CD14-positive monocyte (primary cell): Measurements from ENCODE around the gene TRPM2. TPM values are rescaled to one million over a fixed set of nuclear protein-coding genes. Genes with fewer than 3 reads are reported as not detected.

ENCODE experiments used
- DNase-seq, 3 donors: peaks; one replicate each; pipeline ENCODE4 v3.0.0-alpha.2; 2011 to 2022
- H2AFZ ChIP-seq: 2 replicates; pipeline ENCODE4 v1.6.0; 2012; ENCODE audit warnings: mild to moderate bottlenecking, low read depth, low read length, inconsistent platforms; ENCODE audit not compliant: insufficient read depth, poor library complexity, severe bottlenecking
- H3K27ac ChIP-seq, 2 donors: 1 replicate in 1 of 2; 2 replicates in 1 of 2; pipeline ENCODE4 v1.5.1; 2012 to 2013; ENCODE audit warnings: low read length in 2 of 2, control low read depth in 1 of 2, inconsistent platforms in 1 of 2, low read depth in 1 of 2, mild to moderate bottlenecking in 1 of 2
- H3K27me3 ChIP-seq, 2 donors: one replicate each; pipeline versions ENCODE4 v1.6.0 to v1.6.1; 2011 to 2013; ENCODE audit warnings: low read length in 2 of 2; ENCODE audit not compliant: control insufficient read depth in 2 of 2, insufficient read depth in 2 of 2
- H3K36me3 ChIP-seq, 2 donors: replicated peaks in 1 of 2; 1 replicate in 1 of 2; 2 replicates in 1 of 2; pipeline versions ENCODE4 v1.5.1 to v1.6.1; 2012 to 2013; ENCODE audit warnings: low read length in 2 of 2, control low read depth in 1 of 2, inconsistent platforms in 1 of 2, mild to moderate bottlenecking in 1 of 2; ENCODE audit not compliant: insufficient read depth in 2 of 2, control insufficient read depth in 1 of 2
- H3K4me1 ChIP-seq, 2 donors: 1 replicate in 1 of 2; 2 replicates in 1 of 2; pipeline versions ENCODE4 v1.5.1 to v1.6.1; 2012 to 2013; ENCODE audit warnings: low read length in 2 of 2, control low read depth in 1 of 2, inconsistent platforms in 1 of 2, mild to moderate bottlenecking in 1 of 2, moderate library complexity in 1 of 2; ENCODE audit not compliant: insufficient read depth in 2 of 2, control insufficient read depth in 1 of 2
- H3K4me2 ChIP-seq: replicated peaks from 2 replicates; pipeline ENCODE3; 2012; ENCODE audit warnings: low read length, moderate library complexity, mild to moderate bottlenecking; ENCODE audit not compliant: poor library complexity, severe bottlenecking; ENCODE audit errors: extremely low read depth
- H3K4me3 ChIP-seq, 3 experiments: fragments of 200-600 bp in 1 of 3; sonication (generic) in 1 of 3; replicated peaks in 1 of 3; 1 replicate in 2 of 3; 2 replicates in 1 of 3; pipeline ENCODE4 v1.5.1; 2011 to 2013; ENCODE audit warnings: low read length in 3 of 3, mild to moderate bottlenecking in 3 of 3, control low read depth in 2 of 3, low read depth in 2 of 3, inconsistent platforms in 1 of 3, moderate library complexity in 1 of 3
- H3K79me2 ChIP-seq: 2 replicates; pipeline ENCODE4 v1.6.0; 2012; ENCODE audit warnings: mild to moderate bottlenecking, control low read depth, inconsistent platforms, low read length, moderate library complexity; ENCODE audit not compliant: insufficient read depth
- H3K9ac ChIP-seq: 2 replicates; pipeline ENCODE4 v1.6.0; 2017; ENCODE audit warnings: low read length, mild to moderate bottlenecking; ENCODE audit not compliant: insufficient read depth, poor library complexity, severe bottlenecking
- H3K9me3 ChIP-seq, 2 donors: replicated peaks in 1 of 2; 1 replicate in 1 of 2; 2 replicates in 1 of 2; pipeline versions ENCODE4 v1.5.1 to v1.6.1; 2012 to 2013; ENCODE audit warnings: low read length in 2 of 2, control low read depth in 1 of 2; ENCODE audit not compliant: control insufficient read depth in 1 of 2, insufficient read depth in 1 of 2
- H4K20me1 ChIP-seq: 2 replicates; pipeline ENCODE4 v1.6.0; 2012; ENCODE audit warnings: mild to moderate bottlenecking, low read length, control low read depth, moderate library complexity; ENCODE audit not compliant: insufficient read depth
- H3K27ac Mint-ChIP-seq, 7 donors: one replicate each; pipeline ENCODE4 v1.8.0; 2020; ENCODE audit warnings: mild to moderate bottlenecking in 7 of 7, mixed read lengths in 7 of 7, moderate library complexity in 6 of 7, inconsistent platforms in 2 of 7
- H3K27me3 Mint-ChIP-seq, 3 donors: one replicate each; pipeline ENCODE4 v1.8.0; 2021 to 2022; ENCODE audit warnings: low read depth in 3 of 3, mild to moderate bottlenecking in 3 of 3, mixed read lengths in 3 of 3, moderate library complexity in 3 of 3, inconsistent platforms in 1 of 3
- H3K36me3 Mint-ChIP-seq, 2 donors: one replicate each; pipeline ENCODE4 v1.8.0; 2020; ENCODE audit warnings: mixed read lengths in 2 of 2, inconsistent platforms in 1 of 2, mild to moderate bottlenecking in 1 of 2
- H3K4me1 Mint-ChIP-seq: one replicate; pipeline ENCODE4 v1.8.0; 2020; ENCODE audit warnings: mild to moderate bottlenecking, mixed read lengths
- H3K4me3 Mint-ChIP-seq, 2 donors: one replicate each; pipeline ENCODE4 v1.8.0; 2020; ENCODE audit warnings: mild to moderate bottlenecking in 2 of 2, mixed read lengths in 2 of 2, moderate library complexity in 1 of 2
- H3K9me3 Mint-ChIP-seq, 7 donors: one replicate each; pipeline ENCODE4 v1.8.0; 2020 to 2022; ENCODE audit warnings: mixed read lengths in 7 of 7, mild to moderate bottlenecking in 6 of 7, moderate library complexity in 6 of 7, inconsistent platforms in 2 of 7
- WGBS: methylation state at CpG from one replicate; pipeline ENCODE4 v1.1.5; 2013; ENCODE audit warnings: missing lambda C conversion rate; ENCODE audit not compliant: insufficient coverage; 5-methylcytosine and 5-hydroxymethylcytosine counted together
- intact Hi-C, 2 donors: fragments of 100-400 bp; cut with micrococcal nuclease; formaldehyde crosslinking; loops; one replicate each; pipeline versions ENCODE4 v1.15.0 to v1.15.1; 2023
- polyA plus RNA-seq, 3 donors: library from polyadenylated mRNA; depleted of rRNA in 1 of 3; unstranded in 2 of 3; stranded (reverse) in 1 of 3; fragments of 300-500 nt in 2 of 3; fragments of >200 nt in 1 of 3; fragmentation: Illumina TruSeq in 2 of 3; gene quantifications; 1 replicate in 2 of 3; 2 replicates in 1 of 3; pipeline ENCODE4 v1.2.3, GENCODE V29; 2012 to 2021
- TF ChIP-seq, protein P1 (sequence below): fragments of 200-600 bp; IDR thresholded peaks from one replicate; pipeline ENCODE4 v1.8.0; 2022; ENCODE audit warnings: antibody characterized with exemption, mild to moderate bottlenecking

TRPM2 gene
- polyA plus RNA-seq, 3 donors: 7.6 to 21.6 (median 12.2) TPM

DNA sequence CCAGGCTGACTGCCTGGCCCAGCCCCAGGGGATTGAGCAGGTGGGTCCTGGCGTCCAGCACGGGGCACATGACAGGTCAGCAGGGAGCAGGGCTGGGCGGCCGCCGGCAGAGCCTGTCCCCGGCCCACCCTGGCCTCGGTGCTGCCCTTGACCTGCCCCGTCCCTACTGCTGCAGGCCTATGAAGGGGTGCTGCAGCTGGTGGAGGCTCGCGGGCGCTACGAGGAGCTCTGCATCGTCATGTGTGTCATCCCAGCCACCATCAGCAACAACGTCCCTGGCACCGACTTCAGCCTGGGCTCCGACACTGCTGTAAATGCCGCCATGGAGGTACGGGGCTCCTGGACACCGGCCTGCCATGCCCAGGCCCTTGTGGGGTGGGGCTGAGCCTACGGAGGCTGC is 29.8 kb upstream of the TRPM2 start:
- DNase-seq: no peak
- H3K36me3 ChIP-seq: peaks cover 81 to 82% of the 10 kb centered on the region in 2 donors
- Mint-ChIP-seq H3K36me3 (peaks cover 32 to 74% of the 10 kb centered on the region in 2 donors), H3K4me3 (no peak overlapping the region), H3K4me1 (no peaks in the 10 kb centered on the region), H3K27me3 (no peaks in the 10 kb centered on the region), H3K9me3 (no peaks in the 10 kb centered on the region), H3K27ac (peak overlapping the region in 1 of 7 donors; percentile 26)
- TF ChIP-seq, protein P1, sequence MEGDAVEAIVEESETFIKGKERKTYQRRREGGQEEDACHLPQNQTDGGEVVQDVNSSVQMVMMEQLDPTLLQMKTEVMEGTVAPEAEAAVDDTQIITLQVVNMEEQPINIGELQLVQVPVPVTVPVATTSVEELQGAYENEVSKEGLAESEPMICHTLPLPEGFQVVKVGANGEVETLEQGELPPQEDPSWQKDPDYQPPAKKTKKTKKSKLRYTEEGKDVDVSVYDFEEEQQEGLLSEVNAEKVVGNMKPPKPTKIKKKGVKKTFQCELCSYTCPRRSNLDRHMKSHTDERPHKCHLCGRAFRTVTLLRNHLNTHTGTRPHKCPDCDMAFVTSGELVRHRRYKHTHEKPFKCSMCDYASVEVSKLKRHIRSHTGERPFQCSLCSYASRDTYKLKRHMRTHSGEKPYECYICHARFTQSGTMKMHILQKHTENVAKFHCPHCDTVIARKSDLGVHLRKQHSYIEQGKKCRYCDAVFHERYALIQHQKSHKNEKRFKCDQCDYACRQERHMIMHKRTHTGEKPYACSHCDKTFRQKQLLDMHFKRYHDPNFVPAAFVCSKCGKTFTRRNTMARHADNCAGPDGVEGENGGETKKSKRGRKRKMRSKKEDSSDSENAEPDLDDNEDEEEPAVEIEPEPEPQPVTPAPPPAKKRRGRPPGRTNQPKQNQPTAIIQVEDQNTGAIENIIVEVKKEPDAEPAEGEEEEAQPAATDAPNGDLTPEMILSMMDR: no peak
- peaks cover 14% of the 10 kb centered on the region for H4K20me1 ChIP-seq
- no peak overlapping the region for H3K4me3 ChIP-seq
- no peak overlapping the region for H3K9ac ChIP-seq
- H3K4me2 ChIP-seq: no peak overlapping the region
- H3K27me3 ChIP-seq: no peaks in the 10 kb centered on the region
- 88% methylated on average over 20 of the region's 20 CpGs for WGBS
- intact Hi-C loops: no loop called here
- H3K79me2 ChIP-seq: no peaks in the 10 kb centered on the region
- H3K4me1 ChIP-seq: no peaks in the 10 kb centered on the region
- H2AFZ ChIP-seq: no peak overlapping the region
- no peak overlapping the region for H3K27ac ChIP-seq
- no peaks in the 10 kb centered on the region for H3K9me3 ChIP-seq

DNA sequence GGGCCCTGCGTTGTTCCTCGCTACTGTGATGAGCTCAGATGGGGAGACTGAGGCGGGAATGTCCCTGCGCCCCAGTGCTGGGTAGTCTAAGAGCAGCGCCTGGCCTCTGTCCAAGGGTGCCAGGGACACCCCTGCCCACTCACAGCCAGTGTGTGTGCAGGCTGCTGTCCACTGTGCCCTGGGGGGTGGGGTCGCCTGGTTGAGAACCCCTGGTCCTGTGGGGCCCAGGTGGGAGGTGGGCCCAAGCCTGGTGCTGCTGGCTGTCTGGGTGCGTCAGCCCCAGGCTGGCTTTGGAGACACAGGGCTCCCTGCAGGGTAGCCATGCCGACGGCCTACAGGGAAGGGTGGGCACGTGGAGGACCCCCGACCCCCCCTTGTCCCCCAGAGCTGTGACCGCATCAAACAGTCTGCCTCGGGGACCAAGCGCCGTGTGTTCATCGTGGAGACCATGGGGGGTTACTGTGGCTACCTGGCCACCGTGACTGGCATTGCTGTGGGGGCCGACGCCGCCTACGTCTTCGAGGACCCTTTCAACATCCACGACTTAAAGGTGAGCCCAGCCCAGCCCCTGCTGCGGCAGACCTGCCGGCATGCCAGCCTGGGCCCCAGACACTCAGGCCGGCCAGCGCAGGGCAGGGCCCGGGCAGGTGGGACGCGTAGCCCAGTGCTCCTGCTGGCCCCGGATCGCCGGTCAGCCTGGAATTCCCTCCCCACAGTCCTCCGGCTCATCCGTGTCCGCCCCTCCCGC is 29.1 kb upstream of the TRPM2 start:
- Histone ChIP-seq H3K79me2 (no peaks in the 10 kb centered on the region), H3K4me2 (no peak overlapping the region), H2AFZ (no peak overlapping the region), H3K4me3 (no peak overlapping the region), H3K27me3 (no peaks in the 10 kb centered on the region), H3K27ac (no peak overlapping the region), H3K4me1 (no peaks in the 10 kb centered on the region), H3K9me3 (no peaks in the 10 kb centered on the region), H4K20me1 (peaks cover 17% of the 10 kb centered on the region), H3K9ac (no peak overlapping the region), H3K36me3 (peaks cover 74 to 77% of the 10 kb centered on the region in 2 donors)
- H3K4me3 Mint-ChIP-seq: no peak overlapping the region
- no peaks in the 10 kb centered on the region for H3K27me3 Mint-ChIP-seq
- TF ChIP-seq, protein P1: no peak
- H3K9me3 Mint-ChIP-seq: no peaks in the 10 kb centered on the region
- H3K27ac Mint-ChIP-seq: peak overlapping the region in 1 of 7 donors; percentile 26
- H3K4me1 Mint-ChIP-seq: no peaks in the 10 kb centered on the region
- no peak for DNase-seq
- intact Hi-C loops: no loop called here
- 99% methylated on average over 27 of the region's 37 CpGs for WGBS
- H3K36me3 Mint-ChIP-seq: peaks cover 28 to 68% of the 10 kb centered on the region in 2 donors
